HG03520 (cell line): ENCODE results near the gene HIP1R.

Experiments used
- ATAC-seq: cut with Tn5 transposase; IDR thresholded peaks from one replicate; pipeline ENCODE4 v1.9.1; 2021; ENCODE audit warnings: mild to moderate bottlenecking, moderate library complexity; ENCODE audit not compliant: unreplicated experiment

The HIP1R gene

DNA sequence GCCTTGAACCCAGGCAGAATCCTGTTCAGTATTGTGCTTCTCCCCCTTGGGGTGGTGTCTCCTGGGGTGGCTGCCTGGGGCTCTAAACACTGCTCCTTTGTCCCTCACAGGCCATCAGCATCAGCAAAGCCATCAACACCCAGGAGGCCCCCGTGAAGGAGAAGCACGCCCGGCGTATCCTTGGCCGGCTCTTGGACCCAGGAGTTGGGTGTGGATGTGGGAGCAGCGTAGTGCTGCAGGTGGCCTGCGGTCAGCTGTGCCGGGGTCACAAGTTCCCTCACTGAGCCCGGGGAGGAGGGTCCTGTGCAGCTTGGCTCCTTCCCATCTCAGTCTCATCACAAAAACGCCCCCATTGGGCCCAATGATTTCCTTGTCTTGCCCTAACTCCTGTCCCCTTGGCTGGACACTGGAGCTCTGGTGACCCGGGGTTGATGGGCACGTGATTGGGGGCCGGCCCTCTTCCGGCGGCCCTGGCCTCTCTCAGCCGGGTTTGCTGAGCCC is 12.7 kb downstream of the HIP1R start:
- ATAC-seq: no peak

GRCh38 chr12:122848471-122849351 is 13.5 kb downstream of the HIP1R start:
- no peak for ATAC-seq

DNA sequence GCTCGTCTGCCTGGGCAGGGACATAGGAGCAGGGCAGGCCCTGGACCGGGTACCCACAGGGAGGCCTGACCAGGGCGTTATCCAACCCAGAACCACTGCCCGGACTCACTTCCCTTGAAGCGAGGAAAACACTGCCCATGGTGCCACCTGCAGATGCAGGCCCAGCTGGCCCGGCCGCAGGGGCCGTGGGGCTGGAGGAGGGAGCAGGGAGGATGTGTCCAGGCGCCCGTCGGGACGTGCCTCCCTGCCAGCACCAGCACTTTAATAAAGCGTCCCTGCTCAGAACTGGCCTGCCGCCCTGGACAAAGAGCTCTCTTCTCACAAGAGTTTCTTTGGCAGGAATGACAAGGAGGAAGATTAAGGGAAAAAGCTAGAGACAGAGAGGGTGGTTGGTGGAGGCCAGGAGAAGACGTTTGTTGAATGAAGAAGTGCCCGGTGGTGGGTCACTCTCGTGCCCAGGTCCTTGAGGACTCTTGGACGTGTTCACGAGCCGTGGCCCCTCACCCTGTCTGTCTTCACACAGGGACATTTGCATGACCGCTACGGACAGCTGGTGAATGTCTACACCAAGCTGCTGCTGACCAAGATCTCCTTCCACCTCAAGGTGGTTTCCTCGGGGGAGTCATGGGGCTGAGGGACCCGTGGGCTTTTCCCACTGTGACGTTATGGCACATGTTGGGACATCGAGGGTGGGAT is 14.2 kb downstream of the HIP1R start:
- no peak for ATAC-seq

GRCh38 chr12:122850048-122850445 is 14.8 kb downstream of the HIP1R start:
- no peak for ATAC-seq

DNA sequence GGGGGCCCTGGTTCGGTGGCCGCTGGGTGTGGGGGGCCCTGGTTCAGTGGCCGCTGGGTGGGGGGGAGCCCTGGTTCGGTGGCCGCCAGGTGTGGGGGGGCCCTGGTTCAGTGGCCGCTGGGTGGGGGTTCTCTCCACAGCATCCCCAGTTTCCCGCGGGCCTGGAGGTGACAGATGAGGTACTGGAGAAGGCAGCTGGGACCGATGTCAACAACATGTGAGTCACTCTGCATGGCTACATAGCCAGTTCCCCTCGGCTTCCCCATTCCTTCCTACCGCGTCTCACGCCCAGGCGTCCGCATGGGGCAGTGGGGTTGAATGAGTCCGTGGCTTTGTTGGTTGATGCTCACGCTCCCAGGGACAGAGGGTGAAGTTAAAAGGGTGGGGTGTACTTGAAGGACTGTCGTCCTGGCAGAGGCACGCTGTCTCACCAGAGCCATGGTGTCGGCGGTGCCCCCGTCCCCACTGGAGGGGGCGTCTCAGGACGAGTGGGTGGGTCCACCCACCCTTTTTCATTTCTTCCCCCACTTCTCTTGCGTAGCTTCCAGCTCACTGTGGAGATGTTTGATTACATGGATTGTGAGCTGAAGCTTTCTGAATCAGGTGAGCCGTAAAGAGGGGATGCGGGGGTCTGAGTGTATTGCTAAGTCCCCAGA is 15.6 kb downstream of the HIP1R start:
- ATAC-seq: no peak

GRCh38 chr12:122851820-122852219 is 16.6 kb downstream of the HIP1R start:
- ATAC-seq: no peak

- no peak for ATAC-seq
These were observed 17.3 kb downstream of the HIP1R start for GRCh38 chr12:122852336-122853275.

GRCh38 chr12:122853582-122854245 is 18.5 kb downstream of the HIP1R start:
- no peak for ATAC-seq

GRCh38 chr12:122854554-122854953 is 19.3 kb downstream of the HIP1R start:
- no peak for ATAC-seq

DNA sequence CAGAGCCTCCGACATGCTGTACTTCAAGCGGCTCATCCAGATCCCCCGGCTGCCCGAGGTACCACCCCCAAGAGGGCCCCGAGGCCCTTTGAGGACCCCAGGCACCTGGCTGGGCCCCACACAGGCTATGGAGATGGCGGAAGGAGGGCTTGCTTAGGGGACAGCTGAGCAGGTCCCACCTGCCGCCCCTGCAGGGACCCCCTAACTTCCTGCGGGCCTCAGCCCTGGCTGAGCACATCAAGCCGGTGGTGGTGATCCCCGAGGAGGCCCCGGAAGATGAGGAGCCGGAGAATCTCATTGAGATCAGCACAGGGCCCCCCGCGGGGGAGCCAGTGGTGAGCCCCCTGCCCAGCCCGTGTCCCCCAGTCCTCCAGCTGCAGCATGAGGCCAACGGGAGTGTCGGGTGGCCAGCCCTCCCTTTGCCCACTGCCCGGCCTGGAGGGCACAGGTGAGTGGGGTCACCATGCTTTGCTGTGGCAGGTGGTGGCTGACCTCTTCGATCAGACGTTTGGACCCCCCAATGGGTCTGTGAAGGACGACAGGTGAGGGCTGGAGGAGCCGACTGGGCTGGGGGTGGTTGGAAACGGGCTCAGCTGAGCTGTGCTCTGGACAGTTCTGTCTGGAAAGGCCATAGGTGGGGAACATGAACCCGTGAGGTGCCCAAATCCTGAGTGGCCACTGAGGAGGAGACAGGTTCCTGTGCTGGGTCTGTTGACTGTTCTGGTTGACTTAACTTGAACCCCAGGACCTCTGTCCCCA is 20.0 kb downstream of the HIP1R start:
- no peak for ATAC-seq

DNA sequence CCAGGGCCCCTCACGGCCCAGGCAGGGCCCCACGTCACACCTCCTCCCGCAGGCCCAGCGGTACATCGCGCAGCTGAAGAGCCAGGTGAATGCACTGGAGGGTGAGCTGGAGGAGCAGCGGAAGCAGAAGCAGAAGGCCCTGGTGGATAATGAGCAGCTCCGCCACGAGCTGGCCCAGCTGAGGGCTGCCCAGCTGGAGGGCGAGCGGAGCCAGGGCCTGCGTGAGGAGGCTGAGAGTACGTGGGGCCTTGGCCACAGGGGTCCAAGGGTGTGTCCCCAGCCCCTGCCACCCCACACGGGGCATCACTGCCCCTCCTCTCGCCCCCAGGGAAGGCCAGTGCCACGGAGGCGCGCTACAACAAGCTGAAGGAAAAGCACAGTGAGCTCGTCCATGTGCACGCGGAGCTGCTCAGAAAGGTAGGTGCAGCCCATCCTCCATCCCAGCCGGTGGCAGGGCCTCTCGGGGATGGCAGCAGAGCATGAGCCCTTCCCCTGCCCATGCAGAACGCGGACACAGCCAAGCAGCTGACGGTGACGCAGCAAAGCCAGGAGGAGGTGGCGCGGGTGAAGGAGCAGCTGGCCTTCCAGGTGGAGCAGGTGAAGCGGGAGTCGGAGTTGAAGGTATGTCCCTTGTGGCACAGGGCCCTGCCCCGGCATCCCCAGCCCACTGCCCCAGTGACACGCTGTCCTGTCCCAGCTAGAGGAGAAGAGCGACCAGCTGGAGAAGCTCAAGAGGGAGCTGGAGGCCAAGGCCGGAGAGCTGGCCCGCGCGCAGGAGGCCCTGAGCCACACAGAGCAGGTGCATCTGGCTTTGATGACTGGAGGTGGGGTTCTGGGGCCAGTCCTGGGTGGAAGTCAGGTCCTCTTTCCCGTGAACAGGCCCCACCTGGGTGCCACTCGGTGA is 20.9 kb downstream of the HIP1R start:
- no peak for ATAC-seq

DNA sequence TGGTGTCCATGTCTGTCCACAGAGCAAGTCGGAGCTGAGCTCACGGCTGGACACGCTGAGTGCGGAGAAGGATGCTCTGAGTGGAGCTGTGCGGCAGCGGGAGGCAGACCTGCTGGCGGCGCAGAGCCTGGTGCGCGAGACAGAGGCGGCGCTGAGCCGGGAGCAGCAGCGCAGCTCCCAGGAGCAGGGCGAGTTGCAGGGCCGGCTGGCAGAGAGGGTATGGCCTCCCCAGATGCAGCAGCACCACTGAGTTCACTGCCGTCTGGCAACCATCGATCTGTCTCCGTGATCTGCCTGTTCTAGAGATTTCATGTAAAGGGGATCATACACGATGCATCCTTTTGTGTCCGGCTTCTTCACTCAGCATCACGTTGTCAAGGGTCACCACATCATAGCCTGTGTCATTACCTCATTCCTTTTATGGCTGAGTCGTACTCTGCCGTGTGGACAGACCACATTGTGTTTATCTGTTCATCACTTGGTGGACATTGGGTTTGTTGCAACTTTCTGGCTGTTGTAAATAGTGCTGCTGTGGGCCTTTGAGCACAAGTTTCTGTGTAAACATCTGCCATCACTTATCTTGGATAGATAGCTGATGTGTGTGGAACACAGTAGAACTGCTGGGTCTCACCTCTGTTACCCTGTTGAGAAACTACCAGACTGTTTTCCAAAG is 21.9 kb downstream of the HIP1R start:
- ATAC-seq: no peak

GRCh38 chr12:122858171-122858570 is 22.9 kb downstream of the HIP1R start:
- ATAC-seq: no peak

GRCh38 chr12:122858591-122859302 is 23.5 kb downstream of the HIP1R start:
- no peak for ATAC-seq

DNA sequence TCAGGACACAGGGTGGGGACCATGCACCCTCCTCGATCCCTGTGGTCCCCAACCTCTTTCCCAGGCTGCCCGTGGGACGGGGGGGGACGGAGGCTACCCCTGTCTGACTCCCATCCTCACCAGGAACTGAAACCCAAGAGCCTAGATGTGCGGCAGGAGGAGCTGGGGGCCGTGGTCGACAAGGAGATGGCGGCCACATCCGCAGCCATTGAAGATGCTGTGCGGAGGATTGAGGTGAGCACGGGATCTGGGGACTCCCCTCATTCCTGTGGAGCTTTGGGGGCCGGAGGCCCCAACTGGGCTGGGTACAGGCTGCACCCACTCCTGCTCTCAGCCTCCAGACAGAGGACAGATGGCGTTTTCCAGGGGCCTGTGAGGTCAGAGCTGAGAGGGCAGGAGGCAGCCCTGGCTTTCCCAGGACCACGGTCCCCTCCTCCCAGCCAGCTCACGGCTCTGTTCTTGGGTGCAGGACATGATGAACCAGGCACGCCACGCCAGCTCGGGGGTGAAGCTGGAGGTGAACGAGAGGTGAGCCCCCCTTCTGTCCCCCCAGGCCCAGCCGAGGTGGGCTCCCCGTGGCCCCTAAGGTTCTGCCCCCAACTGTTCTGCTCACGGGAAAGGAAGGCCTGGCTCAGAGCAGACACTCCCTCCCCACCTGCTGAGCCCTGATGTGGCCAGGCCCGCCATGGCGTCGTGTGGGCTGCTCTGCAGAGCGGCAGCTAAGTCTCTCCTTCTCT is 24.2 kb downstream of the HIP1R start:
- no peak for ATAC-seq
